Measurements from ENCODE around the gene SKIC8.

DNA sequence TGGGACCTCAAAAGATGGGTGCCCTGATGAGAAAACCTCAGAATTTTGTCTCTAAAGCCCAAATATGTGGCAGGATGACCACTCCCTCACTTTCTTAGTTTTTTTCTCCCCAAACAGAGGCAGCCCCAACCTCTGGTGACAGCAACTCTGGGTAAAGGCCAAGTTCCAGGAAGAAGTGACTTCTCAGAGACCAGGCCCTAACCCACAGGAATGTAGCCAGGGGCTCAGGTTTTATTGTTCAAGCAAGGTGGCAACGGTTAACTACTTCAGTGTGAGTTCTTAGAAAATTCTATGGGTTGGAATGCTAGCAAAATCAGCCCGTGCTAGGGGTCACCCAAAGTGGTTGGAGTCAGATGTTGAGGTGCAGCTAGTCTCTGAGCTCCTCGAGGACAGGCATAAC is 40.2 kb downstream of the SKIC8 start:
- TF ChIP-seq, protein P1, sequence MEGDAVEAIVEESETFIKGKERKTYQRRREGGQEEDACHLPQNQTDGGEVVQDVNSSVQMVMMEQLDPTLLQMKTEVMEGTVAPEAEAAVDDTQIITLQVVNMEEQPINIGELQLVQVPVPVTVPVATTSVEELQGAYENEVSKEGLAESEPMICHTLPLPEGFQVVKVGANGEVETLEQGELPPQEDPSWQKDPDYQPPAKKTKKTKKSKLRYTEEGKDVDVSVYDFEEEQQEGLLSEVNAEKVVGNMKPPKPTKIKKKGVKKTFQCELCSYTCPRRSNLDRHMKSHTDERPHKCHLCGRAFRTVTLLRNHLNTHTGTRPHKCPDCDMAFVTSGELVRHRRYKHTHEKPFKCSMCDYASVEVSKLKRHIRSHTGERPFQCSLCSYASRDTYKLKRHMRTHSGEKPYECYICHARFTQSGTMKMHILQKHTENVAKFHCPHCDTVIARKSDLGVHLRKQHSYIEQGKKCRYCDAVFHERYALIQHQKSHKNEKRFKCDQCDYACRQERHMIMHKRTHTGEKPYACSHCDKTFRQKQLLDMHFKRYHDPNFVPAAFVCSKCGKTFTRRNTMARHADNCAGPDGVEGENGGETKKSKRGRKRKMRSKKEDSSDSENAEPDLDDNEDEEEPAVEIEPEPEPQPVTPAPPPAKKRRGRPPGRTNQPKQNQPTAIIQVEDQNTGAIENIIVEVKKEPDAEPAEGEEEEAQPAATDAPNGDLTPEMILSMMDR (conservative IDR thresholded peaks at IDR 0.05; ENCODE audit: low read length), result no peak
- no peak for TF ChIP-seq EZH2phosphoT487 (IDR thresholded peaks at IDR 0.05; ENCODE audit: borderline replicate concordance, low read depth, low read length)

Measured in OCI-LY7 (cell line).